GM19468 (cell line): Measurements from ENCODE around the gene TOMM20L.

Source experiments
- ATAC-seq: cut with Tn5 transposase; IDR thresholded peaks from one replicate; pipeline ENCODE4 v1.9.1; 2021; ENCODE audit warnings: mild to moderate bottlenecking, moderate library complexity, moderate number of reproducible peaks; ENCODE audit not compliant: unreplicated experiment; ENCODE audit errors: extremely low read depth

Gene TOMM20L

DNA sequence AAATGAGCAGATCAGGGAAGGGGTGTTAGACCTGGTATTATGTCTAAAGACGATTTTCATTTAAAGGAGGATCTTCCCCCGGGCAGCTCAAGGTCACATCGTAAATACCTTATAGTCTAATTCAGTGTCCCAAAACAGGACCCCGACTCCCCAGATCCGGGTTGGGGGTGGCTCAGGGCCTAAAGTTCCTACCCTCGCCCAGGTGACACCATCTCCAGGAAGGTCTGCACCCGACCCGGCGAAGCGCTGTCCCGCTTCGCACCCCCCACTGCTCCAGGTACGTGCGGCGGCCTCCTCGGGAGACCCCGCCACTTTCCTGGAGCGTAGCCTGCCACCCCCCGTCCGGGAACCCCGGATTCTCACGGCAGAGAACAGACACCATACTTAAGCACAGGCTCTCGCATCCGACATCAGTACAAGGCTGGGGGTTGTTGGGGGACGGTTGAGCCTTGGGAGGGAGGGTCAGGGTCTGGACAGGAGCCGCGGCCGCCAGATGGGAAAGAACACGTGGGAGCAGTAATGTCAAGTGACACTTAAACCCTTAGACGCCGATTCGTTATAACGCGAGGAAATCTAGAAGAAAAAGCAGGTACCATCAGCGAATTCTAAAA, 31.0 kb downstream of the TOMM20L start:
- ATAC-seq, result no peak

DNA sequence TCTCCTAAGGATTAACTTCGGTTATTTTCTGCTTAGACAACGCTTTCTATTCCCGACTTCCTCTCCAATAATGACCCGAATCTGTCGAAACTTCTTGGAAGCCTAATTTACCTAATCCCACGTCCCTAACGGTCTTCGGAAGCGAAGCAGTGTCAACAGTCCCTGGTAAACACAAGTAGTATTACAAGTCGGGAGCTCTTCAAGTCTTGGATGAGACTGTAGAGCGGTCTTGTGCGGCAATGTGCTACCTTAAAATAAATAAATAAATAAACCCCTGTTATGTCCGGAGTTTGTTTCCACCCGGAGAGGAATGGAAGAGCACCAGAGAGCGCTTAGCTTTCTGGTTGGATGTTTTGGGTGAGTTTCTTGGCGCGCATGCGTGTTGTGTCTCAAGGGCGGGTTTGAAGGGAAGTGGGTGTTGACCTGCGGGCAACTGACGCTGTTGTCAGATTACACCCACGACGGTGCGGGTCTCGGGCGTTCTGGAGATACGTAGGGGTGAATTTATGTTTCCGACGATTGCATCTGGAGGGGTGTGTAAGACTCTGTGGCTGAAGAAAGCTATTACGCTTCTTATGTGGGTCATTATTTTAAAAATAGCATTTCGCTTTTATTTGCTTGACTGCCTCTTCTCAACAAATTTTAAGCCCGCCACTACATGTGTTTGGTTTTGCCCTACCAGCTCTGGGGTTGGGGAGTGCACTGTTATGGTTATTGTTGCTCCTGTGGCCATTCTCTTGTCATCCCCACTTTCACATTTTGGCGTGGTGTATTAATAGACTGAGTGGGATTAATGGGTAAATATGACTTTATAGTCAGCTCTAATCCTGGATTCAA, 31.8 kb downstream of the TOMM20L start, which contains the start of the genes KIAA0586 and TIMM9:
TSS of gene KIAA0586 (plus strand) at position 439 of the 837 bp plus-strand sequence. CDS start 546 bp downstream, outside the sequence.
TSS of gene TIMM9 (minus strand) at position 251 of the 837 bp plus-strand sequence. CDS start 15,586 bp downstream, outside the sequence.
- peak; percentile 88 for ATAC-seq

DNA sequence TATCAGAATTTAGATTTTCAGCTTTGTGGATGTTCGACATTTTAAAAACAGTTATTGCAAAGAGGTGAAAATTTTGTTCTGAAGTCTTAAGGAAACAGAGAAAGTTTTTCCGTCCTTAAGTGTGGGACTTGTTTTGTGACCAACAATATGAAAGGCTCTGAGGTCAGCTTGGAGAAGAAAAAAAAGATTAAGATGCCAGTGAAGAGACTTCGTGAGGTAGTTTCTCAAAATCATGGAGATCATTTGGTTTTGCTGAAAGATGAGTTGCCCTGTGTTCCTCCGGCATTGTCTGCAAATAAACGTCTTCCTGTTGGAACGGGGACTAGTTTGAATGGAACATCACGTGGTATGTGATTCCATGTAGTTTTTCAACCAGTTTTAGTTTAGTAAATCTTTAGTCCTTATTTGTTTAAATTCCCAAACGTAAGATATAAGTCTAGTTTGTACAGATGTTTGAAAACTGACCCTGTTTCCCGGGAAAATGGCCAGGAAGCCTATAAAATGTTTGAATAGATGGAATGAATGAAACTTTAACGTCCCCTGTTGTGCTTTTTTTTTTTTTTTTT, 32.5 kb downstream of the TOMM20L start:
- ATAC-seq, result no peak

- no peak for ATAC-seq
These were observed 34.4 kb downstream of the TOMM20L start for GRCh38 chr14:58430156-58430555.

DNA sequence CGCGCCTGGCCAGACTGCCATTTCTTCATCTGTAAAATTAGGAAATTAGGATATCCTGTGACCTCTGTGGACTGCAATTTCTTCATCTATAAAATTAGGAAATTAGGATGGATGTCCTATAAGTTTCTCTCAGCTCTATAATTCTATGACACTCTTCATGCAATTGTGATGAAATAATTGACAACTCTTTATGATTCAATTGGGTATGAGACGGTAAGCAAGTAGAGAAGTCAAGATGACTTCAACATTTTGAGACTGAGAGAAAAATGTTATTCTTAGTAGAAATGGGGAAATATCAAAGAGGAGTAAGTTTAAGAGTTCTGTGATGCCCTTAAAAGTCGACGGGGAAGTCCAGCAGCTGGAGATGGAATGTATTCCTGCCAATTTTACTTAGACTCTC, 43.7 kb downstream of the TOMM20L start:
- ATAC-seq, result no peak

DNA sequence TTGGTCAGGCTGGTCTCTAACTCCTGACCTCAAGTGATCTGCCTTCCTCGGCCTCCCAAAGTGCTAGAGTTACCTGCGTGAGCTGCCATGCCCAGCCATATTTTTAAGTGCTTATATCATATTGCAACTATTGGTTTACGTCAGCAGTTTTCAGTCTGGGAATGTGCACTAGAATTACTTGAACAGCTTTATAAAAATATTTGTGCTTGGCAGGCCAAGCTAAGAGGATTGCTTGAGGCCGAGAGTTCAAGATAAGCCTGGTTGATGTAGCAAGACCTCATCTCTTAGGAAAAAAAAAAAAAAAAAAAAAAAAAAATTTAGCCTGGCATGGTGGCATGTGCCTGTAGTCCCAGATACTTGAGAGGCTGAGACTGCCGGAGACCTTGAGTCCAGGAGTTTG, 48.9 kb downstream of the TOMM20L start:
- ATAC-seq, result no peak

DNA sequence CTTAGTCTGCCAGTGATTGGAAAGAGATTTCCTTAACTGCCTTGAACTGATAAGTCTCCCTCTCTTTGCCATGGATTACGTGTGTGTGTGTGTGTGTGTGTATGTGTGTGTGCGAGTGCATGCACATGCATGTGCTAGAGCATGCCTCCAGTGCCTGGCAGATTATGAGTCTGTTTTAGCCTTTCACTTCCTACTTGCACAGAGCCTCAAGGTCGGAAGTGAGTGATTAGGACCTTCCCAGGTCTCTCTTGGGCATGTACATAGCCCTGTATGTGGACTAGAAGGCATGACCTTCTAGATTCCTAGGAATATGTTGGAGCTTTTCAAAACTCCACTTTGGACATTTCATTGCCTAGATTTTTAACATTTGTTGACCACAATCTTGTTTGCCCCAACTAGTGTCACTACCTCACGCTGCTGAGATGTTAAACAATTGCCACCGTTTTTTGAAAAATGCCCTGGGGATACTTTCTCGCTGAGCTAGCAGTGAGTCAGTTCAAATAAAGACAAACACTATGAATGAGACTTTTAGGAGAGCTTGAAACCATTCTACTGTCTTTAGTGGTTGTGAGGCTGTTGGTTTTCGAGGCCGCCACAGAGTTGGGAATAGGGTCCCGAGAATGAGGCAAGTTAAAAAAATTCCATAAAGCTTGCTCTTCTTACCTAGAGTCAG, 60.0 kb downstream of the TOMM20L start:
- no peak for ATAC-seq
